Anterior cingulate cortex (tissue), 58 donors: ENCODE results near the gene INAFM2.

Source experiments
- DNase-seq, 58 donors: peaks; one replicate each; lab custom pipeline; 2025; lab: John Stamatoyannopoulos, UW

The INAFM2 gene

DNA sequence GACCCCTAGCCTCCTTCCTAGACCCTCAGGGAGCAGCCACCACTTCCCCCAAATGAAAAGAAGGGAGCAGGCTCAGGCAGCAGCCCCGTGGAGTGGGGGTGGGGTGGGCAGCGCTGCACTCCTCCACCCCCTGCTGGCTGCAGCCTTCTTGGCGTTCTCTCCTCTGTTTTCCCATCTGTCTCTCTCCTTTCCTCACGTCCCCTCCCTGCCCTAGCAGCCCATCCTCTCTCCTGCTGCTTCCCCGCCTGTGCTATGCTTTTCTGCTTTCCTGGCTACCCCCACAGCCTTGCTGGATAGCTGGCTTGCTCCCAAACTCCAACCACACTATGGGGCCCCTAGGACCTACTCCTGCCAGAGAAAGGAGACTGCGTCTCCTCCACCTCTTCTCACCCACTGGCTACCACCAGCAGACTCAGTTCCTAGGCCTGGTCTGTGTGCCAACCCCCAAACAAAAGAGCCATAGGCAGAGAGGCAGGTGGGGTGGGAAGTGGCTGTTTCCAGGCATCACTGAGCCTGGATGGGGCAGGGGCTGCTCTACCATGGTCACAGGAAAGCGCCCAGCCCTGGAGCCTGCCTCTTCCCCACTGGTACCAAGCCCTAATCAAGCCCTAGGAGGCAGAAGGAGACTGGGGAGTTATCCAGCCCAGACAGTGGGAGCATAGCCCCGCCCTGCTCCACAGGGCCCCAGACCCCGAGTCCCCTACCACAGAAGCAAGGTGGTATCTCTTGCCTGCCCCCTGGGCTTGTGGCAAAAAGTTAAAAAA lies 31.1 kb downstream of the INAFM2 start:
- DNase-seq, result peak in 42 of 58 donors; percentile 7 to 74 (median 46)

DNA sequence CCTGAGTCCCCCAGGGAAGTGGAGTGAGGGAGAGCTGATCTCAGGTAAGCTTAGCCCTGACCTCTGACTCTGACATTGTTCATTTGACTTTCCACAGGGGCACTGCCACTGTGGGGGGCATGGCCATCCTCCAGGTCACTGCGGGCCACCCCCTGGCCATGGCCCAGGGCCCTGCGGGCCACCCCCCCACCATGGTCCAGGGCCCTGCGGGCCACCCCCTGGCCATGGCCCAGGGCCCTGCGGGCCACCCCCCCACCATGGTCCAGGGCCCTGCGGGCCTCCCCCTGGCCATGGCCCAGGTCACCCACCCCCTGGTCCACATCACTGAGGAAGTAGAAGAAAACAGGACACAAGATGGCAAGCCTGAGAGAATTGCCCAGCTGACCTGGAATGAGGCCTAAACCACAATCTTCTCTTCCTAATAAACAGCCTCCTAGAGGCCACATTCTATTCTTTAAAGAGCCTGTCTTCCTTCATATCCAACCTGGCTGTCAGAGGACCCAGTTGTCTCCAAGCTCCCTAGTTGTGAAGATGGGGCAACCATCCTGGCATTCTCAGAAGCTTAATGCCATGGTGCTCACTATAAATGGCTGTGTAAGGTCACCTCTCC lies 32.6 kb downstream of the INAFM2 start:
- no peak for DNase-seq

DNA sequence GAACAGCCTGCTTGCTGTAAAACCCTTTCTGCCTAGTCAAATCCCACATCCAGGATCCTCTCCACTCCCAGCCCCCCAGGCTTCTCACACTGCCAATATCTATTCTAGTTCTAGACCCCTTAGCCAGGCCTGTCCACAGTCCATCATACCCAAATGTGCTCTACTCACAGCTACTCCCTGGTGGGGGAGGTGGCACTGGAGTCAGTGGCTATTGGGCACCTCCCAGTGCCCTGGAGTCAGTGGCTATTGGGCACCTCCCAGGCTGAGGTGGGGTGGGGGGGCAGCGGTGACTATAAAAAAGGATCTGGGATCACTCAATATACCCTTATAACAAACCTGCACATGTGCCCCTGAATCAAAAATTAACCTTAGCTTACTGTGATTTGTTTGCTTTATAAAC lies 33.8 kb downstream of the INAFM2 start:
- no peak for DNase-seq

DNA sequence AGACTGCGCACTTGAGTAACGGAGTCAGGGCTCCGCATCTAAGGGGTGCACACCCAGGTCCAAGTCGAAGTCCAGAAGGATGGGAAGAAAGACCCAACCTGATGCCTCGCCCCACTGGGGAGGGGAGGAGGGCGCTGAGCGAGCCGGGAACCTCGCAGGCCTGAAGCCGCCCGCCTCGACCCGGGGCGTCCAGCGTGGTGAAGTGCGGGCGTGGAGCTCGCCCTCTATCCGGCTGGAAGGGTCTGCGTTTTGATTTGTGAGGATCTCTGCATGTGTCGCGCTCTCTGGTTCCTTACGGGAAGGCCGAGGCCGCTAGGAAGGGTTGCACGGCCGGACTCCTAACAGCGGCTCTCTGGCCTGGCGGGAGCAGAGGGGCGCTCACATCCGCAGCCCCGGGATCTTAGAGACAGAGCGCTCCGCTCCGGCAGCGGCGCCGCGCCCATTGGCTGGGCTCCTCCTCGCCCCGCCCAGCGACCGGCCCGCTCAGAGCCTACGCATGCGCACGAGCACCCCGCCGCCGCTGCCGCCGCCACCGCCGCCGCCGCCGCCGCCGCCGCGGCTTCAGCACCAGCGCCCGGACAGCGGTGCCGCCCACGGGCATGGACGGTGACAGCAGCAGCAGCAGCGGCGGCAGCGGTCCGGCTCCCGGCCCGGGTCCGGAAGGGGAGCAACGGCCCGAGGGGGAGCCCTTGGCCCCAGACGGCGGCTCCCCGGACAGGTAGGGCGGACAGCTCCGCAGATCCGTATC lies 34.4 kb downstream of the INAFM2 start, which contains the start of gene DISP2:
DISP2 (plus strand) TSS at position 497 of the 748 bp plus-strand sequence; CDS start at position 600, 103 bp downstream.
- peak in 56 of 58 donors; percentile 20 to 90 (median 80) for DNase-seq

DNA sequence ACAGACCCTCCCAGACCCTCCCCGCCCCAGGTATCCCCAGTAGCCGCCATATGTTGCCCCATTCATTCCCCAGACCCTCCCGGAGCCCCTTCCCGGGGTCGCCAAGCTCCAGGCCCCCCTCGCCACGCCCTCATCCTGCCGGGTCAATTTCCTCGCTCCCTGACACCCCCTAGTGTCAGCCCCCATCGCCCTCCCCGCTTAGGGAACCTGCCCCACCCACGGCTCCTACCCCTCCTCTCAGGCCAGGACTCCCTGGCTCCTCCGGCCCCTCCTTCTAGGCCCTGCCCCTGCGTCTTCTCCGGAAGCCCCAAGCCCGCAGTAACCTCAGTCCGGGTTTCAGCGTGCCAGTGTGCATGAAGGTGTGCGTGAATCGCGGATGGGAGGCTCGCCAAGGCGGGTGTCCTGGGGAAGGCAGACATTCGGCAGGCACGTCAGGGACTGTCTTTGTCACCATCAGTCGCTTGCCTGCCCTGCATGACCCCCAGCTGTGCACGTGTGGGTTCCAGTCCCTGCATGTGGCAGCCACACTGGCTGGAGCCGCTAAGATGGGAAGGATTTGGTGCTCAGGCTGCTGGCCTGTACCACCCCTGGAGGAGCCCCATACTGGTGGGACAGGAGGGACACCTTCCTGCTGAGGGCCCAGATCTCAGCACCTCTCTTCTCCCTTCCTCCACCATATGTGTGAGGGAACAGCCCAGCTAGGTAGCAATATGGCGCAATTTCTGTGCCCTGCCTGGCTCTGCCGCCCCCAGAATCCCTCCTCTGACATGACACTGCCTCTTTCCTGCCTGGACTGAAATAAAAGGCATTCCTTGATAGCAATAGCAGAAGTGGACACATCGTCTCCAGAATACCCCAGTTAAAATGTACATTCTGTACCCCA lies 35.2 kb downstream of the INAFM2 start:
- peak in 14 of 58 donors; percentile 12 to 70 (median 48) for DNase-seq

DNA sequence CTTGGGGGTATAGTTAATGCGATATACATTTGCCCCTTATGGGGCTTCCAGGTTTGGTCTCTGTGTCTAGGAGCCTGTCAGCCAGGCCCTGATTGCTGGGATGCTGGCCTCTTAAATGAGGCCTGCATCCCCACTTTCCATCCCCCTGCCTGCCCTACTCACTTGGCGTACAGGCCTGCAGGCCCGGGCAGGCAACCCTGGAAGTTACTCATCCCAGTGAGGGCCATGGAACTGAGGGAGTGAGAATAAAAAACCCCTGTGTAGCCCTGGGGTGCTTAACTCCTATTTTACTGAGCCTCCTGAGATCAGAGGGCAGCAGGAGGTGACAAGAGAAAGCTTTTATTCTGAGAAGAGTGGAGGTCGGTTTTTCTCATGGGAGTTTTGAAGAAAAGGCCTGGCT lies 36.5 kb downstream of the INAFM2 start:
- DNase-seq, result no peak

DNA sequence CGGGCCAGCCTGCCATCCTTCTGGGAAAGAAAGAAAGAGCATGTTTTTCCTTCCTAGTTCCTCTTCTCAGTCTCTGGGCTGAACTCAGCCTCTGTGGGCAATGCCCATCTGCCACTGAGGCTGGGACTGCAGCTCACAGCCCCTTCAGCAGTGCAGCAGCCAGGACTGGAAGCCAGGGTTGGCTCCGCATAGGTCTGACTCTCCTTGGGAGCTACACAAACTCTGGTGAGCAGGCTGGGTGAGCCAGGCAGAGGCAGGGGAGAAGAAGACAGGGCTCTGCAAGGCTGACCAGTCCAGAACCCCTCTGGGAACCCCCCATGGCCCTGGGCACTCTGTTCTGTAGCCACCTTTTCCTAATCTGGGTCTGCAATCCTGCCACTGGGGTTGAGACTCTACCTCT lies 38.1 kb downstream of the INAFM2 start:
- no peak for DNase-seq

DNA sequence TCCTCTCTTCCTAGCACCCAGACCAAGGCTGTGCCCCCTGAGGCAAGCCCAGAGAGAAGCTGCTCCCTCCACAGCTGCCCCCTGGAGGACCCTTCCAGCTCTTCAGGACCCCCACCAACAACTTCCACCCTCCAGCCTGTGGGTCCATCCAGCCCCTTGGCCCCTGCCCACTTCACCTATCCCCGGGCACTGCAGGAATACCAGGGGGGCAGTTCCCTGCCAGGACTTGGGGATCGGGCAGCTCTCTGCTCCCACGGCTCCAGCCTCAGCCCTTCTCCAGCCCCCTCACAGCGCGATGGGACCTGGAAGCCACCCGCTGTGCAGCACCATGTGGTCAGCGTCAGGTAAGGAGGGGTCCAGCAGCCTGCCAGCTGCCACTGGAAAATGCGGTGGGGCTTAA lies 40.1 kb downstream of the INAFM2 start:
- no peak for DNase-seq

DNA sequence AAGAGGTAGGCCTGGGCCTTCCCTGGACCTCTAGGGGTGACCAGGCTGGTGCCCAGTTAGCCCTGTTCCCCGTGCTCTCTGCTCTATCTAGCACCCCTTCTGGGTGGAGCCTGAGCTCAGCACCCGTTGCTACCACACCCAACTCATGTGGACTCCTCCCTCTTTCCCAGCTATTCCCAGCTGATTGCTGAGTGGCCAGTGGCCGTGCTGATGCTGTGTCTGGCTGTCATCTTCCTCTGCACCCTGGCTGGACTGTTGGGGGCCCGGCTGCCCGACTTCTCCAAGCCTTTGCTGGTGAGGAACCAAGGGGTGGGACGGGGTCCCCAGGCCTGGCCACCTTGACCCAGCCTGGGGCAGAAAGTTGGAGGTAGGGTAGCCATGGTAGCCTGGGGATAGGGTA lies 40.8 kb downstream of the INAFM2 start:
- no peak for DNase-seq

DNA sequence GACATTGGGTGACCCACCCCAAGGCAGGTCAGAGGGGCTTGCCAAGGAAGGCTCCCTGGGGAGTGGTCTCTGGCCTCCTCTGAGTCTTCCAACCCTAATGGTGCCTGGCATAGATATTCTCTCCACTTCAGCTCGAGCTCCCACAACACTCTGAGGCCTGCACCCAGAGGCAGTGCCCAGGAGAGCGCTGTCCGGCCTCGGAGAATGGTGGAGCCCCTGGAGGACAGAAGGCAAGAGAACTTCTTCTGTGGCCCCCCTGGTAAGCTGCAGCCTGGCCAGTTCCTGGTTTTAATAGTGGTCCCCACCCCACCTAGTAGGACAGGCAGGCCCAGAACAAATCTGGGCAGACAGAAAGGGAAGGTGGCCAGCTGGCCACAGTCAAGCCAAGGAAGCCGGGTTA lies 41.5 kb downstream of the INAFM2 start:
- DNase-seq, result peak in 1 of 58 donors; percentile 8

DNA sequence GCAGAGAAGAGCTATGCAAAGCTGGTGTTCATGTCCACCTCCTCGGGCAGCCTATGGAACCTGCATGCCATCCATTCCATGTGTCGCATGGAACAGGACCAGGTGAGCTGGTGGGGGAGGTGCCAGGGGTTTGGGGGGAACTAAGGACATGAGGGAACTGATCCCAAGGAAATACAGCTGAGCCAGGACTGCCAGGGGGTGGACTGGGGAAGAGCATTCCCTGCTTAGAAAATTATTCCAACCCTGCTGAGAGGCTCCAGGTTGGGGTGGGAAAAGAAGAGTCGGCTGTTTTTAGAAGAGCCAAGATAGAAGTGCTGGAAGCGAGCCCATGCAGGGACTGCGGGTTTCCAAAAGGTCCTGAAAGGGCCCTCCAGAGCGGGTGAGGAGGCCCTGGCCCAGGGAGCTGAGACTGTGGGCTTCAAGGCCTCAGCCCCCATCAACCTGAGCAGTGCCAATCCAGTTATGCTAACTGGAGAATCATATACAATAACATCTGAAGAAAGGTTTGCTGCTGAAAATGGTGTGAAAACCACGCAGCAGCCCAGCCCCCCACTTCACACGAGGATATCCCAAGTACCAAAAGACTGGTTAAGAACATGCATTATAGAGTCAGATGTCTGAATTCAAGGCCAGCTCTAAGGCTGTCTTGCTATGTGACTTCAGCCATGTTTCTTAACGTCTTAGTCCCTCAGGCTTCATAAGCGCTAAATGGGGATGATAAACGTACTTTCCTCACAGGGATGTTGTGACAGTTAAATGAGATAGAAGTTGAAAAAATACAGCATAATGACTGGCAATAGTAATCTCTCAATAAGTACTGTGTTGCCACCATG lies 42.3 kb downstream of the INAFM2 start:
- DNase-seq, result no peak

DNA sequence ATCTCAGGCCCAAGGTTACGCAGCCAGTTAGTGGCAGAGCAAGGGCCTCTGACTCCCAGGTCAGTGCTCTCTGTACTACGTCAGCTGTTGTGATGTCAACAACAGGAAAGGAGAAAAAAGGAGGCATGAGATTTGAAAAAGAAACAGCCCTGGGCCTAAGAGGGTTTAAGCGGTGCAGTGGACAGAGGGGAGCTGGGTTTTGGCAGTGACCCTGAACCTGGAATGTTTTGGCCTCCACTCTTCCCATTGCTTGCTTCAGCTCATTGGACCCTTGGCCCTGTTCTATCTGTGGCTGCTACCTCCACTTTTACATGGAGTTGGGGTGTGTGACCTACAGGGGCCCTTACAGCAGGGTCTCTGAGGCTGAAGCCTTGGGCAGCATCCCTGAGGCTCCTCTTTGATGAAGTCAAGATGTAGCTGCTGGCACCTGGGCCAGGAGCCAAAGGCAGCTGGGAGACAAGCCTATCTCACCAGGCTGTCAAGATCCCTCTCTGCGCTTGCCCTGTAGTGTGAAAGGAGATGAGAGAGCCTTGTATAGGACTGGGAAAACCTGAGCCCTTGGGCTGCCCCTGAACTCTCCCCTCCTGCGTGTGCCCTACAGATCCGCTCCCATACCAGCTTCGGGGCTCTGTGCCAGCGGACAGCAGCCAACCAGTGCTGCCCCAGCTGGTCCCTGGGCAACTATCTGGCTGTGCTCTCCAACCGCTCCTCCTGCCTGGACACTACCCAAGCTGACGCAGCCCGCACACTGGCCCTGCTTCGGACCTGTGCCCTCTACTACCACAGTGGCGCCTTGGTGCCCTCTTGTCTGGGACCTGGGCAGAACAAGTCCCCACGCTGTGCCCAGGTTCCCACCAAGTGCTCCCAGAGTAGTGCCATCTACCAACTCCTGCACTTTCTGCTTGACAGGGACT lies 43.2 kb downstream of the INAFM2 start:
- peak in 54 of 58 donors; percentile 11 to 88 (median 60) for DNase-seq

DNA sequence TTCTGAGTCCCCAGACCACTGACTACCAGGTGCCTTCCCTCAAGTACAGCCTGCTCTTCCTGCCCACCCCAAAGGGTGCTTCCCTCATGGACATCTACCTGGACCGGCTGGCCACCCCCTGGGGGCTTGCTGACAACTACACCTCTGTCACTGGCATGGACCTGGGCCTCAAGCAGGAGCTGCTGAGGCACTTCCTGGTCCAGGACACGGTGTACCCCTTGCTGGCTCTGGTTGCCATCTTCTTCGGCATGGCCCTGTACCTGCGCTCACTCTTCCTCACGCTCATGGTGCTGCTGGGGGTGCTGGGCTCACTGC lies 43.8 kb downstream of the INAFM2 start:
- peak in 2 of 58 donors; percentile 46 to 54 for DNase-seq

DNA sequence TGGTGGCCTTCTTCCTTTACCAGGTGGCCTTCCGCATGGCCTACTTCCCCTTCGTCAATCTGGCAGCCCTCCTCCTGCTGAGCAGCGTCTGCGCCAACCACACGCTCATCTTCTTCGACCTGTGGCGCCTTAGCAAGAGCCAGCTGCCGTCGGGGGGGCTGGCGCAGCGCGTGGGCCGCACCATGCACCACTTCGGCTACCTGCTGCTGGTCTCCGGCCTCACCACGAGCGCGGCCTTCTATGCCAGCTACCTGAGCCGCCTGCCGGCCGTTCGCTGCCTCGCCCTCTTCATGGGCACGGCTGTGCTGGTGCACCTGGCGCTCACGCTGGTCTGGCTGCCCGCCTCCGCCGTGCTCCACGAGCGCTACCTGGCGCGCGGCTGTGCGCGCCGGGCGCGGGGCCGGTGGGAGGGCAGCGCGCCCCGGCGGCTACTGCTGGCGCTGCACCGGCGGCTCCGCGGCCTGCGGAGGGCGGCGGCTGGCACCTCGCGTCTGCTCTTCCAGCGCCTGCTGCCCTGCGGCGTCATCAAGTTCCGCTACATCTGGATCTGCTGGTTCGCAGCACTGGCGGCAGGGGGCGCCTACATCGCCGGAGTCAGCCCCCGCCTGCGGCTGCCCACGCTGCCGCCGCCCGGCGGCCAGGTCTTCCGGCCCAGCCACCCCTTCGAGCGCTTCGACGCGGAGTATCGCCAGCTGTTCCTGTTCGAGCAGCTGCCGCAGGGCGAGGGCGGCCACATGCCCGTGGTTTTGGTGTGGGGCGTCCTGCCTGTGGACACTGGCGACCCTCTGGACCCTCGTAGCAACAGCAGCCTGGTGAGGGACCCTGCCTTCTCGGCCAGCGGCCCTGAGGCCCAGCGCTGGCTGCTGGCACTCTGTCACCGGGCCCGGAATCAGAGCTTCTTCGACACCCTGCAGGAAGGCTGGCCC lies 44.5 kb downstream of the INAFM2 start:
- DNase-seq, result peak in 49 of 58 donors; percentile 9 to 78 (median 48)

DNA sequence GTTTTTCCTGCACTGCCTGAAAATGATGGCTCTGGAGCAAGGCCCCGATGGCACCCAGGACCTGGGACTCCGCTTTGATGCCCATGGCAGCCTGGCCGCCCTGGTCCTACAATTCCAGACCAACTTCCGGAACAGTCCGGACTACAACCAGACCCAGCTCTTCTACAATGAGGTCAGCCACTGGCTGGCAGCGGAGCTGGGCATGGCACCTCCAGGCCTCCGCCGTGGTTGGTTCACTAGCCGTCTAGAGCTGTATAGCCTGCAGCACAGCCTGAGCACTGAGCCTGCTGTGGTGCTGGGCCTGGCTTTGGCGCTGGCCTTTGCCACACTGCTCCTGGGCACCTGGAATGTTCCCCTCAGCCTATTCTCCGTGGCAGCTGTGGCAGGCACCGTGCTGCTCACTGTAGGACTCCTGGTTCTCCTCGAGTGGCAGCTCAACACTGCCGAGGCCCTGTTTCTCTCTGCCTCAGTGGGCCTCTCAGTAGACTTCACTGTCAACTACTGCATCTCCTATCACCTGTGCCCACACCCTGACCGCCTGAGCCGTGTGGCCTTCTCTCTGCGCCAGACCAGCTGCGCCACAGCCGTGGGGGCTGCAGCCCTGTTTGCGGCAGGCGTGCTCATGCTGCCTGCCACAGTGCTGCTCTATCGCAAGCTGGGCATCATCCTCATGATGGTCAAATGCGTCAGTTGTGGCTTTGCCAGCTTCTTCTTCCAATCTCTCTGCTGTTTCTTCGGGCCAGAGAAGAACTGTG lies 45.4 kb downstream of the INAFM2 start:
- DNase-seq, result peak in 2 of 58 donors; percentile 6 to 10

DNA sequence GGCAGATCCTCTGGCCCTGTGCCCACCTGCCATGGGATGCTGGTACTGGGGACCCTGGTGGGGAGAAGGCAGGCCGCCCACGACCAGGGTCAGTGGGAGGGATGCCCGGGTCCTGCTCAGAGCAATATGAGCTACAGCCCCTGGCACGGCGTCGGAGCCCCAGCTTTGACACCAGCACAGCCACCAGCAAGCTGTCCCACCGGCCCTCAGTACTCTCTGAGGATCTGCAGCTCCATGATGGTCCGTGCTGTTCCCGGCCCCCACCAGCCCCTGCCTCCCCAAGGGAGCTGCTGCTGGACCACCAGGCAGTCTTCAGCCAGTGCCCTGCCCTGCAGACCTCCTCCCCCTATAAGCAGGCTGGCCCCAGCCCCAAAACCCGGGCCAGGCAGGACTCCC lies 46.0 kb downstream of the INAFM2 start:
- no peak for DNase-seq

DNA sequence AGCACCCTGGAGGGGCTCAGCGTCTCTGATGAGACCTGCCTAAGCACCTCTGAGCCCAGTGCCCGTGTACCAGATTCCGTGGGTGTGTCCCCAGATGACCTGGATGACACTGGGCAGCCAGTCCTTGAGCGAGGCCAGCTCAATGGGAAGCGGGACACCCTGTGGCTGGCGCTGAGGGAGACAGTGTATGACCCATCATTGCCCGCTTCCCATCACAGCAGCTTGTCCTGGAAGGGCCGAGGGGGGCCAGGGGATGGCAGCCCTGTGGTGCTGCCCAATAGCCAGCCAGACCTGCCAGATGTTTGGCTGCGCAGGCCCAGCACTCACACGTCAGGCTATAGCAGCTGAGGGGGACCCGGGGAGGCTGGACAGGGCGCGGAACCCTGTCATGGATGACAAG lies 46.5 kb downstream of the INAFM2 start:
- no peak for DNase-seq
